ENCODE measurements around the gene EPHA10.

- TF ChIP-seq CTCF (IDR thresholded peaks at IDR 0.05) (no peak), POLR2A (IDR thresholded peaks at IDR 0.05) (no peak)
Observed at GRCh38 chr1:37755290-37755689, 9.6 kb downstream of the EPHA10 start.
